ENCODE results near the gene SPIN1.
"Not testable (repeated sequence)": the region's sequence is repeated elsewhere in the genome, so short reads cannot be mapped to it uniquely, and the experiment has no call there.

GRCh38 chr9:88357250-88357649 lies 31.0 kb upstream of the SPIN1 start:
- TF ChIP-seq CTCF (IDR thresholded peaks at IDR 0.05 in 4 of 5, conservative IDR thresholded peaks at IDR 0.05 in 1 of 5); POLR2A (IDR thresholded peaks at IDR 0.05): not testable (repeated sequence)

Measured in gastrocnemius medialis (tissue), 4 donors.